ENCODE results near the gene IL17REL.

IL17REL gene

GRCh38 chr22:50045211-50046018 is 32.9 kb upstream of the IL17REL start:
- DNase-seq = no peak

- no peak for DNase-seq
These were observed 32.0 kb upstream of the IL17REL start for GRCh38 chr22:50044485-50045118.

- no peak for DNase-seq
These were observed 28.9 kb upstream of the IL17REL start for GRCh38 chr22:50041361-50042065.

GRCh38 chr22:50040717-50041116 is 28.2 kb upstream of the IL17REL start:
- DNase-seq = no peak

- DNase-seq = no peak
These were observed 27.3 kb upstream of the IL17REL start for GRCh38 chr22:50039669-50040443.

- DNase-seq = no peak
These were observed 23.6 kb upstream of the IL17REL start for GRCh38 chr22:50035976-50036724.

GRCh38 chr22:50035131-50035881 is 22.7 kb upstream of the IL17REL start:
- no peak for DNase-seq

GRCh38 chr22:50034126-50035081 is 21.8 kb upstream of the IL17REL start:
- DNase-seq = no peak

- no peak for DNase-seq
These were observed 20.5 kb upstream of the IL17REL start for GRCh38 chr22:50032941-50033601.

- no peak for DNase-seq
These were observed 19.7 kb upstream of the IL17REL start for GRCh38 chr22:50032109-50032871.

- no peak for DNase-seq
These were observed 18.9 kb upstream of the IL17REL start for GRCh38 chr22:50031189-50032091.

- DNase-seq = peak; percentile 86
These were observed 18.0 kb upstream of the IL17REL start for GRCh38 chr22:50030297-50031188.

- peak; percentile 55 for DNase-seq
These were observed 15.3 kb upstream of the IL17REL start for GRCh38 chr22:50027639-50028537.

- DNase-seq = no peak
These were observed 13.4 kb upstream of the IL17REL start for GRCh38 chr22:50025993-50026392.

GRCh38 chr22:50022171-50022819 is 9.7 kb upstream of the IL17REL start:
- no peak for DNase-seq

All from stimulated activated CD4-positive, alpha-beta T cell treated with anti-CD3 and anti-CD28 coated beads, Interleukin-4, amount 100 ng/mL, for 1 hour (primary cell).